ENCODE measurements around the gene CSMD2.

The CSMD2 gene

DNA sequence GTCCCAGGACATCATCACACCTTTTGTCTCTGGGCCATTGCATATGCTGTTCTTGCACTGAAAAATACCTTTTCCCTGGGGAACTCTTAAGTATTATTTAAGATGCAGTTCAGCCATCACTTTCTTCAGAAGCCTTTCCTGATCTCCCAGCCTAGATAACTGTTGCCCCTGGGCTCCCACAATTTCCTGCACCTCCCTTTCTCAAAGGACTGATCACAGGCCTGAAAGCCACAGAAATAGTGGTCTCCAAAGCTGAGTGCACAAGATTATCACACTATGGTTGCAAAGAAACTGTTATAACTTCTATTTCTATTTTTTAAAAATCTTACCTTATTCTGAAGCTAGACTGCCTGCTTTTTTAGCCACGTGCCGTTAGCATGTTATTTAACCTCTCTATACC lies 695.3 kb downstream of the CSMD2 start:
- FAIRE-seq, result no peak

DNA sequence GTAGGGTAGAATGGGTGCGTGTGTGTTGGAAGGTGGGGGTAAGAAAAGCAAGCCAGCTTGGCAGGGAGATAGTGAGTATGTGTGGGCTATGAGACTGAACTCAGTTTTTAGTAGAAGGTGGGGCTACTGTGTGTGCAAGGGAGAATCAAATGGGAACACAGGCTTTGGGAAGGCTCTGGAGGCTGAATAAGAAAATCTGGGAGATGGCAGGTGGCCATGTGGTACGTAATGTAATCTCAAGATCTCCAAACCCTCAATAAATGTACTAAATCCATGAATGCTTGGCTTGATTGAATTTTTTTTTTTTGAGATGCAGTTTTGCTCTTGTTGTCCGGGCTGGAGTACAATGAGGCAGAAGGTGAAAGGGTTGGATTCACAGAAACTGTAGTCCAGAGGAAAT lies 696.1 kb downstream of the CSMD2 start:
- FAIRE-seq, result no peak

DNA sequence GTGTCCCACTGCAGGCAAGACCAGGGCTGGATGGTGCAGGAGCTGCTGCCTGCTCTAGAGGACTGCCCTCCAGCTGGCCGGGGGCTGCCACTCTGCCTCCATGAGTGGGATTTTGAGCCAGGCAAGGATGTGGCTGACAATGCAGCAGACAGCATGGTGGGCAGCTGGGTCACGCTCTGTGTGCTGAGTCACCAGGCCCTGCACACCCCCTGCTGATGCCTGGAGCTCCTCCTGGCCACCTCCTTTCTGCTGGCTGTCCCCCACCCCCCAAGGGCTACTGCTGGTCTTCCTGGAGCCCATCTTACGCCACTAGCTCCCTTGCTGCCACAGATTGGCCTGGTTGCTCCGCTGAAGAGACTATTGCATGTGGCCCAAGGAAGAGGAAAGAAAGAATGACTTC lies 696.5 kb downstream of the CSMD2 start:
- no peak for FAIRE-seq

DNA sequence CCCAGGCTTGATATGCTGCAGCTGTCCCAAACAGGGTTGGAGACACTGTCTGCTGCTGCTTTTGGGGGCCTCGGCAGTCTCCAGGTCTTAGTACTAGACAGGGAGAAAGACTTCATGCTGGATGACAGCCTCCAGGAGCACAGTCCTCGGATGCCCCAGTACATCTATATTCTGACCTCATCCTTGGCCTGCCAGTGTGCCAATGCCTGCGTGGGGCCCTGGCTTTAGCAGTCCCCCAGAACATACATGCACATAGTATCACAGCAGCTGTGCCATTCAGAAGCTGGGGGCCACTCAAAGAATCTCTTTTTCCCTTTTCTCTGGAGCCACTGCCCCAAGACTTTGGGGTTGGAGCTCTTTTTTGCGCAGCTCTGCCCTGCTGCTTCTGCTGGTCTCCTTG lies 697.0 kb downstream of the CSMD2 start:
- no peak for FAIRE-seq

DNA sequence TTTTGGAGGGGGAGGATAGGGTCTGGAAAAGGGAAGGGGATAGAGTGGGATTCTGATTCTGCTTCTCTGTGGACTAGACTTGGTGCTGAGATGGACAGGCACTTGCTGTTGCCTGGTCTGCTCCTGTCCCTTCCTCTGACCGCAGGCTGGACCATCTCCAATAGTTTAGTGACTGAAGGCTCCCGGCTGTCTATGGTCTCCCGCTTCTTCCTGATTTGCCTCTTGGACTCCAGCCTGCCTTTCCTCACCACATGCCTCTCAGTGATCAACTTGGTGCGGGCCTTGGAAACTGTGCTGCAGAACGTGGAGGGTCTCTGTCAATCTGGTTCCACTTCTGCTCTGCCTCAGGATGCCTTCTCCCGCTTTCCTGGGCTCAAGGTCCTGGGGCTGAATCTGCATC lies 698.9 kb downstream of the CSMD2 start:
- no peak for FAIRE-seq

DNA sequence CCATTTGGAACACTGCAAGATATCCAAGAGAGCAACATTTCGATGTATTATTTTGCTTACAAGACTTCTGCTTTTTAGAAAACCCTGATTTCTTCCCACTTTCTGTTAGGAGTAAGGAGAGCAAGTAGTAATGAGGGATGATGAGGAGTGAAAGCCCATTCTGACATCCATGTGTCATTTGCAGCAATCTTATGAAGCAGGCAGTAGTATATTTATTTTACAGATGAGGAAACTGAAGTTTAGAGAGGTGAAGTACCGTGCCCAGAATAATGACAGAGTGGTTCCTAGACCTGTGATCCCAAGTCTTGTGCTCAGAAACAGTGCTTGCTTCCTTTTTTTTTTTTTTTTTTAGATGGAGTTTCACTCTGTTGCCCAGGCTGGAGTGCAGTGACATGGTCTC lies 699.7 kb downstream of the CSMD2 start:
- no peak for FAIRE-seq

DNA sequence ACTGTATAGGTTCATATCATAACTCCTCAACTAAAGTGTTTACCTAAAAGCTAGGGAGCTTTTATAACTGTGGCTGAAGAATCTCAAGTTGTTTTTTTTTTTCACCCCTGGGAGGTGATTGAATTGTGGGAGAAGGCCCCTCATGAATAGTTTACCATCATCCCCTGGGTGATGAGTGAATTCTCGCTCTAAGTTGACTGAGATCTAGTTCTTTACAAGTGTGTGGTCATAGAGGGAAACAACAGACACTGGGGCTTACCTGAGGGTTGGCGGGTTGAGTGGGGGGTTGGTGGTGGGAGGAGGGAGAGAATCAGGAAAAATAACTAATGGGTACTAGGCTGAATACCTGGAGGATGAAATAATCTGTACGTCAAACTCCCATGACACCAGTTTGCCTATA lies 700.5 kb downstream of the CSMD2 start:
- FAIRE-seq, result no peak
